DMS 273 (cell line): ENCODE measurements around the gene DAW1.

Experiments
- DNase-seq: peaks from one replicate; lab custom pipeline; 2025; ENCODE audit not compliant: unreplicated experiment; lab: John Stamatoyannopoulos, UW

Gene DAW1

GRCh38 chr2:227861011-227861410 lies 10.4 kb upstream of the DAW1 start:
- no peak for DNase-seq

- DNase-seq = peak; percentile 68
Observed at GRCh38 chr2:227862227-227862740, 9.1 kb upstream of the DAW1 start.

- DNase-seq = no peak
Observed at GRCh38 chr2:227862741-227863588, 8.5 kb upstream of the DAW1 start.

DNA sequence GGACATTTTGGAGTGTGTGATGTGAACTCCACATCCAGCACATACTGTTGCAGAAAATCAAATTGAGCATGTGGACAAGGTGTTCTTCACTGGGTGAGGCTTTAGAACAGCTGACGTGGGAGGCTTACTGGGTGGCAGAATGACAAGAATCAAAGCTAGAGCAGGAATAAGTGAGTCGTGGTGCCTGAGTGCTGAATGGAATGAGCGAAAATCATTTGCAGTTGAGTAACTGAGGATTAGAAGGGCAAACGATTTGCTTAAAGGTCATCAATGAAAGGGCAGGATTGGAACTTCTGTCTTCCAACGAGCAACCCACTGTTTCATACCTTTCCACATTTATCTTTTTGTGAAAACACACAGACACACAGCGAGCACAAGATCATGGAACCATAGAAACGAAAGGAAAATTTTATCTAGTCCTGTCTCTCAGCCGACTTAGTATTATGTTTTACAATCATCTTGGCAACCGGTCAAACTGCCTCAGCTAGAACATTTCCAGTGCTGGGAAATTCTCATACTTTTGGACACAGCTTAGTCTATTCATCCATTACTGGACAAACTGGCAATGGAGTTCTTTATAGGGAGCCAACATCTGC lies 7.2 kb upstream of the DAW1 start:
- DNase-seq = no peak

DNA sequence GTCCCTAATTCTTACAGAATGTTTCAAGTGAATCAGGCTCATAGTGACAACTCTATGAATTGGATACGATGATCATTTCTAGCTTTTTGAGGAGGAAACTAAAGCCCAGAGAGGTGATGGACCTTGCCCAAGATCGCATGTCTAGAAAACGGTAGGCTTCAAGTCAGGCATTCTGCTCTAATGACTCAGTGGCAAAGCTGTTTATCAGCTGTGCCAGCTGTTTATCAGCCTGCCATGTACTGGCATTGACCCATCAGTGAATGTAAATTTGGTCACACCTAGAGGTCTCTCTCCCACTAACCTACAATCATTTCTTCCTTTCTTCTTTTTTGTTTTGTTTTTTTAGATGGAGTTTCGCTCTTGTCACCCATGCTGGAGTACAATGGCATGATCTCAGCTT lies 6.1 kb upstream of the DAW1 start:
- DNase-seq = no peak

GRCh38 chr2:227867386-227867785 lies 4.0 kb upstream of the DAW1 start:
- no peak for DNase-seq

GRCh38 chr2:227870710-227871374 lies 589 bp upstream of the DAW1 start:
- no peak for DNase-seq

- no peak for DNase-seq
Observed at GRCh38 chr2:227872676-227873075, 1.2 kb downstream of the DAW1 start.

DNA sequence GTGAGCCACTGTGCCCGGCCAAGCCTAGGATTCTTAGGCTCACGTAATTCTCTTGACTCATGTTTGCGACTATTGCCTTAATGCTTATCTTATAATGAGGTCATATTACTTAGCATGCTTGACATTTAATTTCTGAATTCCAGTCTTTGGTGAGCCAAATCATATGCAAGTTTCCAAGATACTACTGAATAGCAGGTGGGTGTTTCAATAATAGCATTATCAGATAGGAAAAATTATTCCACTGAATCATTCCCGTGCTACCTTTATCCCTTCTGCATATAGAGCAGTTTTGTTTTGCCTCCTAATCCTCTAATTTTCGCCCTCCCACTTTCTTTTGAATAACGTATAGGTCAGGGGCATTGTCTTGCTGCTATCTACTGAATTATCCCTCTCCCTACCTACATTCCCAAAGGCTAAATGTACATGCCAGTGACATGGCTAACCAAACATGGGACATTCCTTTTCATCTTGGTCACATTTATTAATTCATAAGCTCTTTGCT lies 4.9 kb downstream of the DAW1 start:
- no peak for DNase-seq

- DNase-seq = no peak
Observed at GRCh38 chr2:227877421-227878310, 6.2 kb downstream of the DAW1 start.

DNA sequence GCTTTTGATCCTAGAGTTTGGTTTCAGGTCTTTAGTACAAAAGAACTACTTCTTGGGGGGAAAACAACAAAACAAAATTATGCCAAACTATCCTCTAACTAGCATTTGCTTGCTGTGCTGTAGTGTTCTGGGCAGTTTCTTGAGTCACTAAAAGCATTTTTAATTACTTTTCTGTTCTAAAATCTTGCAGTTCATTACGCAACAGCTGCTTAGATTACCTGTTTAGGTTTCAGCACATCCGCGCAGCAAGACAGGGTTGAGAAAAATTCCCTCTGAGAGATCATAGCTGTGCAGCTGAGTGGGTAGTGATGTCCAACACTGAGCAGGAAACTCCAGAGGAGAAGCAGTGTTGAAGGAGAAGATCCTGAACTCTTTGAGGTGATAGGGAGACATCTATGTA lies 9.0 kb downstream of the DAW1 start:
- no peak for DNase-seq

DNA sequence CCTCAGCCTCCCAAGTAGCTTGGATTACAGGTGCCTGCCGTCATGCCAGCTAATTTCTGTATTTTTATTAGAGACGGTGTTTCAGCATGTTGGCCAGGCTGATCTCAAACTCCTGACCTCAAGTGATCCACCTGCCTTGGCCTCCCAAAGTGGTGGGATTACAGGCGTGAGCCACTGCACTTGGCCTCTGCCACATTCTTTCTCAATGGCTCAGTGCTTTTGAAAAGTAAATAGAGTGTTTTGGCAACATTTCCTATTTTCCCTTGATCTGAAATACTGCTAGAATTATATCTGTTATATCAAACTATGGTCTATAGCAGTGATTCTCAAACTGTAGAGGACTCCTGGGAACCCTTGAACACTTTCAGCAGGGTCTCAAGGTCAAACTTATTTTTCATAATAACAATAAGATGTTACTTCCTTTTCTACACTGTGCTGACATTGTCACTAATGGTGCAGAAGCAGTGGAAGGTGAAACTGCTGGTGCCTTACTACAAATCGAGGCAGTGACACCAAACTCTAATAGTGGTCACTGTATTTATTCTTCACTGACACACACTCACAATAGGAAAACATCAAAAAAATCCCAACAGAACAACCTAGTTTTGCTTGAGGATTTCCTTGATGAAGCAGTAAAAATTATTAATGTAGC lies 10.6 kb downstream of the DAW1 start:
- DNase-seq = no peak

- peak; percentile 78 for DNase-seq
Observed at GRCh38 chr2:227884511-227884947, 13.1 kb downstream of the DAW1 start.

DNA sequence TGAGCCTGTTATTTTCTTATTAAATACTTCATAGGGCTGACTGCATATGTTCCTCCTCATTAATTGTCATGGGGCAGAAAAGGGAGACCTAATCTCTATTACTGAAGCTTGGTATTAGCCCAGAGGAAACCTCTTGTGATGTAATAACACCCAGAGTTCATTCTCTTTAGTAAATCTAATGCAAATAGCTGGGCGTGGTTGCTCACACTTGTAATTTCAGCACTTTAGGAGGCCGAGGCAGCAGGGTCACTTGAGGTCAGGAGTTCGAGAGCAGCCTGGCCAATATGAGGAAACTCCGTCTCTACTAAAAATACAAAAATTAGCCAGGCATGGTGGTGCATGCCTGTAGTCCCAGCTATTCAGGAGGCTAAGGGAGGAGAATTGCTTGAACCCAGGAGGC lies 14.7 kb downstream of the DAW1 start:
- no peak for DNase-seq

DNA sequence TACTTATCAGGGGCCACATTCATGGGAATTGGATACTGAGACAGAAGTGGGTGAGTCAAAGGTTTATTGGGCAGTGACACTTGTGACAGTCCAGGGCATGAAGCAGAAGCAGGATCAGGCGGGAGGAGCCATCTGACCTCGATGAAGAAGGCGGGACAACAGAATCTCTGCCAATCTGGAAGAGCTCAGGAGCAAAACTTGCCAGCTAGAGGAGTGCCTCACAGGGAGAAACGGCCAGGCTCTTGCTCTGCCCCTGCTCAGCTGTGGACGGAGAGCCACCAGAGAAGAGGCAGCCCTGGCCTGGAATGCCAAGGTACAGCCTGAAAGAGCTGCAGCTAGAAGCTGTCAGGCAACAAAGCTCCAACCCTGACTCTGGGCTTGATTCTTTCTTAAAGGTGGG lies 16.9 kb downstream of the DAW1 start:
- no peak for DNase-seq

GRCh38 chr2:227889336-227889735 lies 17.9 kb downstream of the DAW1 start:
- no peak for DNase-seq

GRCh38 chr2:227890495-227891079 lies 19.2 kb downstream of the DAW1 start:
- peak; percentile 83 for DNase-seq

DNA sequence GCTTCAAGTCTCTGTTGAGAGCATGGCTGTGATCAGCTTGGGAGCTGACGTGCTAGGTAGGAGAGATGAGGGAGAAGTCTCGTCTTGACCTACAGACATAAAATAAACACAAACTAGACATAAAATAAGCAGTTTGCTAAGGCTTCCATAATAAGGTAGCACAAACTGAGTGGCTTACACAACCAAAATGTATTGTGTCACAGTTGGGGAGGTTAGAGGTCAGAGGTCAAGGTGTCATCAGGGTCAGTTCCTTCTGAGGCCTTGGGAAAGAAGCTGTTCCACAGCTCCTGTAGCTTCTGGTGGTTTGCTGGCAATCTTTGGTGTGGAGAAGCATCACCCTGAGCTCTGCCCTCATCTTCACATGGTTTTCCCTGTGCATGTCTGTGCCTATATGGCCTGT lies 20.2 kb downstream of the DAW1 start:
- DNase-seq = no peak

GRCh38 chr2:227903381-227903780 lies 31.9 kb downstream of the DAW1 start:
- DNase-seq = no peak

DNA sequence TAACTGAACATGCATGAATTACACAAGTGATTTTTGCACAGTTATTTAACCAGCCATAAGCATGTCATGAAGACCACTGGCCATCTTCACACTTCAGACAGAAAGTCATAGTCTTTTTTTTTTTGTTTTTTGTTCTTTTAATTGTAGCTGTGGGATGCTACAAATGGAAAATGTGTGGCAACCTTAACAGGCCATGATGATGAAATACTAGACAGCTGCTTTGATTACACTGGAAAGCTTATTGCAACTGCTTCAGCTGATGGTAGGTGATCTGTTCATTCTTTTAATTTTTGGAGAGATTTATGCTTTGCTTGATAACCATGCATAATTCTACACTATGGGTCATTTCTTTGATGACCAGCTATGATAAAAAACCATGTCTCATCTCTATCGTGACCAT lies 35.6 kb downstream of the DAW1 start:
- no peak for DNase-seq
